RKO (cell line): ENCODE data around the gene S100A7.
"Not testable (repeated sequence)": the region's sequence is repeated elsewhere in the genome, so short reads cannot be mapped to it uniquely, and the experiment has no call there.

Source experiments
- DNase-seq: peaks from one replicate; pipeline ENCODE4 v3.0.0-alpha.2; 2016; ENCODE audit warnings: low spot score

Gene S100A7

DNA sequence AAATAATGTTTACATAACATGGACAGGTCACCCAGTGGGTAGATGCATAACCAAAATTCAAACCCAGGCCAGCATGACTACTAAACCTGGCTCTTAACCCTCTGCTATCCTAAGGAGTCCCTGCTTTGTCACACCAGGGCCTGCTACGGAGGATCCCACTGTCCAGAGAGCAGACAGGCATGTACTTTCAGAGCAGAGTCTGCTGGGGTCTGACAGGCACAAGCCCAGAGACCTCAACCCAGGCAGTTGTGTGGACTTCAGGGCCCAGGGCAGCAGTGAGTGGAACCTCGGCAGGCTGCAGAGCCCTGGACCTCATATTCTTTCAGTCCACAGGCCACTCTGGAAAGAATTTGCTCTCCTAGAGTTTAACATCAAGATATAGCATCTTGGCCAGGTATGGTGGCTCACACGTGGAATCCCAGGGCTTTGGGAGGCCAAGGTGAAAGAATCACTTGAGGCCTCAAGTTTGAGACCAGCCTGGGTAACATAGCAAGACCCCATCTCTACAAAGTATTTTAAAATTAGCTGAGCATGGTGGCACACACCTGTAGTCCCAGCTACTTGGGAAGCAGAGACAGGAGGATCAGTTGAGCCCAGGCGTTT is 16.1 kb upstream of the S100A7 start:
- no peak for DNase-seq

DNA sequence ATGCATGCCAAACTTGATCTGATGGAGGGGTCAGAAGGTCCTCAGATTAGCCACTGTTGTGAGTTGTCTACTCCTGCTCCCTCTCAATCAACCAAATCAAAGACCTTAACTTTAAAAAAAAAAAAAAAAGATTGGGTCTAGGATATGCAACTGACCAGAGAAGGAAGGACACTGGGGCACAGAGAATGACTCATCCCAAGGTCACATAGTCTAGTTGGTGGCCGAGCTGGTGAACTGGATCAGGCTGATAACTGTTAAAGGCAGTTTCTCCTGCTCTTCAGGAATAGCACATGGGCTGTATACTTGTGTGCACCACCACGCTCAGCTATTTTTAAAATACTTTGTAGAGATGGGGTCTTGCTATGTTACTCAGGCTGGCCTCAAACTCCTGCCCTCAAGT is 14.8 kb upstream of the S100A7 start:
- DNase-seq: no peak

DNA sequence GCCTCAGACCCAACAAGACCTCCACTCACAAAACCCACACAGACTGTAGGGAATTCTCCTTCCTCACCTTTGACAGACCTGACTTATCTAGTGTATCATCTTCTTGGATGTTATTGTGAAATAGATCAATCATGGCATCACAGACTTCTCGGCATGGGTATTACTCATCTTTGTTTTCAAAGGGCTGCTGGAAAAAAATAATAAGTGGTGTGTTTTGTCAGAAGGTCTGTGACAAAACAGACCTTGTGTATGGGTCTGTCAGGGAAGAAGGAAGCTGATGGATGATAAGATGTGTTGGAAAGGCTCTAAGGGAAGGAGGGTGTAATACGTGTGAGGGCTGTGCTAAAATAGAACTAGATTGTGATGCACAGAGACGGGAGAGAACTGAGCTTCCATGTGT is 13.9 kb upstream of the S100A7 start:
- no peak for DNase-seq

DNA sequence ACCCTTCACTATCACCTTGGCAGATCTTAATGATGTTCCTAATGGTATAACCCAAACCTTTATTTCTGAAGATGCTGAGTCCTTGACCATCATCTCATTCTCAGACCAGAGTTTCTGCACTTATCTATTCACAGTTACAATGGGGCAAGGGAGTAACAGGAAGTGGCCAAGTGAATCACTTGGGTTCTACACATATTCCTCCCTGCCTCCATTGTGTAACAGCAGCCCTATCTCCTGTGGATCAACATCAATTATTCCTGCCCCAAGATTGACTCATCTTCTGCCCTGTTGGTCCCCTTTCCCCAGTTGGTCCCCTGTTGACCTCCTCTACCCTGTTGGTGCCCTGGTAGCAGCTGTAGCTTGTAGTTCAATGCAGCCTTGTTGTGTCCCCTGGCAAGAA is 10.3 kb upstream of the S100A7 start:
- no peak for DNase-seq

DNA sequence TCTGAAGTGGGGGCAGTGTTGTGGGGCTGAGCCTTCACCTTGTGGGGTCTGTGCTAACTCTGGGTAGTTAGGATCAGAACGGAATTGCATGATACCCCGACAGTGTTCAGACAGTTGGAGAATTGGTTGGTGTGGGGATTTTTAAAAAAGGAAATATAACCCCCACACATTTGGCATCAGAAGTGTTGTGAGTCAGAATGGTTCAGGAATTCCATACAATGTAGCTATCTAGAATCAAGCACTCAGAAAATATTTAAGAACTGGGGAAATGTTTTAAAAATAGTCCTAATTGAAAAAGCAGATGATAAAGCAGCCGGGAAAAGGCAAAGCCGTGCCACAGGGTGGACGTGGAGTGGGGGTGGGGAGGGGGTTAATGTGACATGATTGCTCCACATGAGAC is 6.5 kb upstream of the S100A7 start:
- DNase-seq: no peak

DNA sequence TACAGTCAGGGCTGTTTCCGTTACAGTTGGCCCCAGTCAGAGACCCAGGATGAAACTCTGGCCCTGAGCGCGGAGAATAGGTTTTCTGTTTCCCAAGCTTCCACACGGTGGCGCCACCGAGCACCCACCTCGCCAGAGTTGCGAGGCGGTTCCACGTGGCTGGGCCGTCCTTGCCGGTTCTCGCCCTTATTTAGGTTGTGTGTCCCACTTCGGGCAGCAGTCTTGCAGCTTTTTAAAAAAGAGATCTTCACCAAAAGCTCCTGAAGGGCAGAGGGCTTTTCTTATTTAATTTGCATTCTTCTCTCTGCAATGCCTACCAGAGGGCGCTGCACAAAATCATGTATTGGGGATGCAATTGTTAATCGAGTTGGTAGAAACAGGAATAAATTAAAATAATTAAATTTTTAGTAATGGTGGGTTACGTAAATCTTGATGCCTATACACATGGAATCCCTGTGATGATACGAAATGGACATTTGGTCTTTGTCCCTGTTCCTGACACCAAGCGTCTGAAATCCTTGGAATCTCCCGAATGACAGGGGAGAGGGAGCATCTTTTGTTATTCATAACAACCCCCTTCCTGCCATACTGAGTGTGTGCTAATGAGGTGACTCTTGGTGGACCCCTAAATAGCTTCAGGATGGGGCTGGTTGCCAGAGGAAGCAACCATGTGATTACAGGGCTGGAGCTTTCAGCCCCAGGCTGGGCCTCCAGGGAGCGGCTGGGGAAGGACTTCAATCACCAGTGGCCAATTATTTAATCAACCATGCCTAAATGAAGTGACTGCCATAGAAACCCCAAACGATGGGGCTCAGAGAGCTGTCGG is 5.6 kb upstream of the S100A7 start:
- peak; percentile 51 for DNase-seq

DNA sequence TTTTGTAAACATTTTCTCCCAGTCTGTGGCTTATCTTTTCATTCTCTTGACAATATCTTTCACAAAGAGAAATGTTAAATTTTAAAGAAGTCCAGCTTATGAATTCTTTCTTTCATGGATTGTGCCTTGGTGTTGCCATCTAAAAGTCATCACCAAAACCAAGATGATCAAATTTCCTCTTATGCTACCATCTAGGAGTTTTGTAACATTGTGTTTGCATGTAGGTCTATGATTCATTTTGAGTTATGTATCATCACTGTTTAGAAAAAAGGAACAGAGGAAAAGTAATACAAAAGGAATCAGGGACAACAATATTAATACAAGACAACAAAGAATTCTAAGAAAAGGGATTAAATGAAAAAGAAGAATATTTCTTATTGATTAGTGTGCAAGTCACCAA is 2.3 kb upstream of the S100A7 start:
- not testable (repeated sequence) for DNase-seq

DNA sequence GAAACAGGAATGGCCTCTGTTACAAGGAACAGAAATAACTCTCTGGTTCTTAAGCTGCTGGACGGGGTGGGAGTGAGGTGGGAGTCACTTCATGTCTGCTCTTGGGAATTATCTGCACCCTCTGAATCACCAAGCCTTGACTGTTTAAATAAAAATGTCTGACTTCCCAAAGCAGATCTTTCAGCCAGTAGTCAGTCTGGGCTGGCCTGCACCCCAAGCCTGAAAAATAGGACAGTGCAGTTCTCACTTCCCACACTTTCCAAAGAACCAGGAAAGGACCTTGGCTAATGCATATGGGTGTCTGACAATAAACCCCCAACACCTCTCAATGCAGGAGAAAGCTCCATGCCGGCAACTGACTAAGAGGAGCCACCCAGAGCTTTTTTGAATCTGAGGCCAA is 796 bp downstream of the S100A7 start:
- DNase-seq: no peak

DNA sequence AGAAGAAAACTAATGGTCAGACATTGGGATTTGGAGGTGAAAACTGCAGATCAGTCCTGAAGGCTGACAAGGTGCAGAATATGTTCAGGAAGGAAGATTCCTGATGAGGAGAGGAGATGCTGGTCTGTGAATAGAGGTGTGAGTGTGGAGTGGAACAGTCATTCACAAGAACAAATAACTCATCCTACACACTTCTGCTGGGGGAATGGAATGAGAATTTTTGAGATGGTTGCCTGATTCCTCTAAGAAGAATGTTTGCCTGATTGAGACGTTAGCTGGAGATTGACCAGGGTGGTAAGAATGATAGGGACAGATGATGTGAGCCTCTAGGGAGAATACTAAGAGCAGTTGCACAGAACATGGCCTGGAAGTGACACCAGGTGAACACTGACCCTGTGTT is 4.1 kb downstream of the S100A7 start:
- DNase-seq: no peak

DNA sequence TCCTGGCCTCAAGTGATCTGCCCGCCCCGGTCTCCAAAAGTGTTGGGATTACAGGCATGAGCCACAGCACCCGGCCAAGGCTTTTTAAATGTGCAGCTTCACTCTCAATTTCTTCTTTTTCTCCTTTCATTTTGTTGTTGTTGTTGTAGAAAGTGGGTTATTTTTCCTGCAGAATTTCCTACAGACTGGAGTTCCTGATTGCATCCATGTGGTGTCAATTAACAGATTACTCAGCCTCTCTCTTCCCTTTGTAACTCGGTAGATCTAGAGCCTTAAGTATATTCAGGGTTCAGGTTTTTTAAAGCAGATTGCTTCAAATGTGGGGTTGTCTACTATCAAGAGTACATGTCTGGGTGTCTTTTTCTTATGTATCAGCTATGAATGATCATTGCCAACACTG is 11.6 kb downstream of the S100A7 start:
- not testable (repeated sequence) for DNase-seq

DNA sequence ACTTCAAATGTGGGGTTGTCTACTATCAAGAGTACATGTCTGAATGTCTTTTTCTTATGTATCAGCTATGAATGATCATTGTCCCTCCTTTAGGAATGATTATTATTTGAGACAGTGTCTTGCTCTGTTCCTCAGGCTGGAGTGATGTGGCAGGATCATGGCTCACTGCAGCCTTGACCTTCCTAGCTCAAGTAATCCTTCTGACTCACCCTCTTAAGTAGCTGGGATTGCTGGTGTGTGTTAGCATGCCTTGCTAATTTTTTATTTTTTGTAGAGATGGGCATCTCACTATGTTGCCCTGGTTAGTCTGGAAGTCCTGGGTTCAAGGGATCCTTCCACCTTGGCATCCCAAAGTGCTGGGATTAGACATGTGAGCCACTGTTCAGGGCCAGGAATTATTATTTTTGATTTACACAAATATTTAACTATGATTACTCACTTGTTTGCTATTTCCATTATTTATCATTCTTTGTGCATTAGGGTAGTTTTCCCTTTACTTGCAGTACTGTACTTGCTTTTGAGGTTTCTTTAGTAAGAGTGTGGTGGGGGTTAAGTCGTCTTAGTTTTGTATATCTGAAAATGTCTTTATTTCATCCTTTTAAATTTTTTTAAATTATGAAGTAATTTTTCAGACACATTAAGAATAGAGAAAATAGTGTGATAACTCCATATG is 12.8 kb downstream of the S100A7 start:
- peak; percentile 56 for DNase-seq

DNA sequence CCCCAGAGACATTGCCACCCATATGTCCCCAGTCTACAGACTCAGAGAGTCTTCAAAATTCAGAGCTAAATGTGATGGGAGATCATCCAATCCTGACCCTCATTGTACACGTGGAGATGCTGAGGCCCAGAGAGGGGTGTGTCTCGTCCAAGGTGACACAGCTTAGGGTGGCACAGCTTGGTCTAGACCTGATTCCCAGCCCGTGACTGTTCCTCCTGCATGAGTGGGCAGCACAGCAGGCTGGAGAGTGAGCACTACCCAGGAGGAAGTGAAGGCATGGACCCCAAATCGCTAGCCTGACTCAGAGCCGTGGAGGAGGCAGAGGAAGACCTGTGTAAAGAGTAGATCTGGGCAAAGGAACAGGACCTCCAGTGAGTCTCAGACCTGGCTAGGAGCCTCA is 16.4 kb downstream of the S100A7 start:
- DNase-seq: no peak

DNA sequence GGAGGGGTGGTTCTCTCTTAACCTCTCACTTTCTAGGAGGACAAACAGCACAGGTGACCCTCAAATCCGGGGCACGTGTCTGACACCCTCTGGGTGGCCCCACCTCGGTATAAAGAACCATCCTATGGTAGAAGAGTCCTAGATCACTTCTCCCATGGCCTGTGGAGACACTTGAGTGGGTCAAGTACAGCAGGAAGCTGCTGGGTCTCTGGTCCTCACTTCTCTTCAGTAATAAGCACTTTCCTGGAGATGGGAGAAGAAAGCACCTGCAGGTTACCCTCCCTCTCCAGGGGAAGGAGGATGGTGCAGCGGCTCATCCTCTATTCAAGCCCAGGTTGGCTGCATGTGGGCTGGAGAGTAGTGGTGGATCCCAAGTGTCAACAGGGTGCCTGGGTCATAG is 17.0 kb downstream of the S100A7 start:
- DNase-seq: no peak

DNA sequence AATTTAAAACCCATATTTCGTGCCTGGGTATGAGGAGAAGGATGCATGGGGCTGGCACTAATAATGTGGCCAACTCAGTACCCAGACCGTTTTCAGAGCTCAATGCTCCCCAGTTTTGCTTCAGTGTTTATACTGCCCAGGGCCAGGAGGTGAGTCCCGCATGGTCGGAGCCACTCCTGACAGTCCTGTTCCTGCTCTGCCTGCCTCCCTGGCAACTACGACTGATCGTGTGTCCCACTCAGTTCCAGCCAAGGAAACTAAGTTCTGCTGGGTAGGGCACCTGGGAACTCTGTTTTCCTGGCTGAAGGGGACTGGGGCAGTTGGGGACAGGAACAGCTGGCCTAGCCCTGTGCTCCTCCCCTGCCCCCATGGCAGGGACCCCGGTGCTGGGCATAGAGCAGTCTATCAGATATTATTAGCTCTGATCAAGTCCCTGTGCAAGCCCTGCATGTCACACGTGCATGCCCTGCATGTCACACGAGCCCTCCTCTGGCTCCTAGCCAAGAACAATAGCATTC is 19.2 kb downstream of the S100A7 start:
- DNase-seq: no peak

DNA sequence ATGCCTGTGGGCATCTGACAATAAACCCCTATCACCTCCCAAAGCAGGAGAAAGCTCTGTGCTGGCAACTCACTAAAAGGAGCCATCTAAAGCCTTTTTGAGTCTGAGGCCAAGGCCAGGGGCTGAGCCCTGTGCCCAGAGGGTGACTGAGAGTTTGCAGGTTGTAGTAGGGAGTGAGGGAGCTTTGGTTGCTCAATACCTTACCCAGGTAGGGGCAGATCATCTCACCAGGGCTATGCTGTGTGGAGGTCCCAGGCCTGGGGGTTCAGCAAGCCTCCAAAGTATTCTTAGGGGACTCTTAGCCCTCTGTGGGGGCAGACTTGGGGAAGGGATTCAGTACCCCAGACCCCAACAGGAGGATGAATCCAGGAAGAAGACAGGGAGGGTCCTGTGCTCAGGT is 21.2 kb downstream of the S100A7 start:
- no peak for DNase-seq

DNA sequence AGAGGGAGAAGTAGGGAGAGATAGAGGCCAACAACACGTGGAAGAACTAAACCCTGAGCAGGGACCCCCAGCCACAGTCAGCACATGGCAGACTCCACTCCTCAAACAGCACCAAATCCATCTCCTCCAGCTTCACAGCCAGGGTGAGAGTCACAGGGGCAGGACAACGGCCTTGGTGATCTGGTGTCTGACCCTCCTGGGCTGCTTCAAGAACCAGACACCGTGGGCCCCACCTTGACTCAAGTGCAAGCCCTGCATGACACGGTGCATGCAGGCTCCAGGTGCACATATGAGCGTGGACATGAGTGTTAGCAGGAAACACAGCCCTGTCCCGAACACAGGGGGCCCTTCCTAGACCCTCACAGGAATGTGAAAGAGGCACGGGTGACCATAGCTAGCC is 21.9 kb downstream of the S100A7 start:
- no peak for DNase-seq

DNA sequence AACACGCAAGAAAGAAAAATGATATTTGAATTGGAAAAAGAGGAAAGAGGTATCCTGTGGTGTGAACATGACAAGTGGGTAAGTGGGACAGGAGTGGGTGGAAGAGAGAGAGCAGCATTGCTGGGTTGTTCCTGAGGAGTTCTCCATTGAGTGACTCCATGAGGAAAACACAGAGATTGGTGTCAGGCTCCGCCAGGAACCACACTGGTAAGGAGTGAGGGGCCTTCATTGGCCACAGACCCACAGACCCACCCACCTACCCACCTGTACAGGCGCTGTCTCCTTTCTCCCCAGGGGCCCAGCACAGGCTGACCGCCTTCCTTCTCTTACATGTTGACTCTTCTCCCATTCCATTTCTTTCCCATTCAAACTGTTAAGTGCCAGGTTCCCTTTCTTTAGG is 23.2 kb downstream of the S100A7 start:
- no peak for DNase-seq

DNA sequence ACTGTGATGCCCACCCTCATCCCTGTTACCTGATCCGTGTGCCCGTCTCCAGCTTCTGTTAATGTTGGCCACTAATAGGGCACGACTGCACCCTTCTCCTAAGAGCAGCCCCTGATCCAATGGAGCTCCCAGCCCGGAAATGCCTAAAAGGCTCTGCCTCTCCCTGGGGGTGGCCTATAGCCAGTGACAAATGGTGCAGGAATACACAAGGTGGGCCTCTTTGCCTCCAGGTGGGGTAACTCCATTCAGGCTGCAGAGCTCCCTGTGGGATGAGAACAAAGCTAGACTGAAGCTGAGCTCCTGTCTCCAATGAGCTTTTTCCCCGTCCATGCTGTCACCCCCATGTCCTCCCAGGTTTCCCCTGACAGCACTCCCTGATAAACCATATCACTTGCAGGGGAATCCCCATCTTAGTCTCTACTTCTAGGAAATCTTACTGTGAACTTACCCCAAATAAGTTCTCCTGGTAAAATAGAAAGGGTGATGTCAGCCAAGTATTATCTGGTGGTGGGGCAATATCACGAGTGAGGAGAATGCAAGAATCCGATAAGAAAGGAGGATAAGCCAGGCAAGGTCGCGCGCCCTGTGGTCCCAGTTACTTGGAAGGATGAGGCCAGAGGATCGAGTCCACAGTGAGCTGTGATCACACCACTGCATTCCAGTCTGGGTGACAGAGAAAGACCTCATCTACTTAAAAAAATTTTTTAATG is 25.6 kb downstream of the S100A7 start:
- no peak for DNase-seq

DNA sequence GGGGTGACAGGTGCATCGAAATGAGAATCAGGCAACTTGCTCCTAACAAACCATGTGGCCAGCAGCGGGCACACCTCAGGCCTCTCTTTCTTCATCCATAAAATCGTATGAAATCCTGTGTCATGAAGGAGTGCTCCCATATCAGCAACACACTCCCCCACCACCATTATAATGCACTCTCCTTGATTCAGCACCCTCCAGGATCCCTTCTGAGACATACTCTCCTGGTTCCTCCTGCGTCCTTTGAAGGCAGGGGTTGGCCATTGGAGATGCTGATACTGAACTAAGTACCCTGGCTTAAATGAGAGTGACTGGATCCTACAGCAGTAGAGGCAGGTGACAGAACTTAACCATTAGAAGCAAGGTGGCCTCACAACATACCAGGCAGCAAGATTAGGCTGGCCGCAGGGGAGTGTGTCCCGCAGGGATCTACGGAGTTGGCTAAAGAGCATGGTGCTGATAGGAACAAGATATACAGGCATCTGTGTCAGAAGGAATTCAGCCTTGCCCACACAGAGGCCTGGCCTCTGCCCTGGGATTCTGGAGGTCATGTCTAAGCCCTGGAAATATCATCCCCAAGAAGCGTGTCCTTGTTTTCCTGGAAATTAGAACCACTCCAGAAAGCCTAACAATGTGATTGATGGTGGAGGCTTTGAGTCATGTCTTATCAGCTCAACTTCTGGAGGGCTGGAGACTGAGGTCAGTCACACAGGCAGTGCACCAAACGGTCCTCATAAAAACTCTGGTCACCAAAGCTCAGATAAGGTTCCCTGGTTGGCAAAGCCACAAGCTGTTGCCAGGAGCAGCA is 27.4 kb downstream of the S100A7 start:
- DNase-seq: no peak

DNA sequence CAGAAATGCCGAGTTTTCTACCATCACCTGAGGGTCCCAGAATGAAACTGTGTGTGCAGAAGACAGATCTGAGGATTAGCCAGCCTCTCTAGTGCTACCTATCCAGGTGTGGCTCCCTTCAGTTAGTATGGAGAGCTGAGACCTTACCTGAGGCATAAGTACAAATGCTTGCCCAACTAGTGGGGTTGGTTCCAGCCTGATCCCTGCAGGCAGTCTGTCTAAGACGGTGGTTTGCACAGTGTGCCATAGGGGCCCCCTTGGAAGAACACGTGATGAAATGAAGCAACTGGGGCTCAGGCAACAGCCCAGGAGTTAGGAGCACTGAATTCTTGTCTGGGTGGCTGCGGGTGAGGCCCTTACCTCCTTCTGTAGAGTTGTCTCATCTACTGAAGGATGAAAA is 28.5 kb downstream of the S100A7 start:
- no peak for DNase-seq

DNA sequence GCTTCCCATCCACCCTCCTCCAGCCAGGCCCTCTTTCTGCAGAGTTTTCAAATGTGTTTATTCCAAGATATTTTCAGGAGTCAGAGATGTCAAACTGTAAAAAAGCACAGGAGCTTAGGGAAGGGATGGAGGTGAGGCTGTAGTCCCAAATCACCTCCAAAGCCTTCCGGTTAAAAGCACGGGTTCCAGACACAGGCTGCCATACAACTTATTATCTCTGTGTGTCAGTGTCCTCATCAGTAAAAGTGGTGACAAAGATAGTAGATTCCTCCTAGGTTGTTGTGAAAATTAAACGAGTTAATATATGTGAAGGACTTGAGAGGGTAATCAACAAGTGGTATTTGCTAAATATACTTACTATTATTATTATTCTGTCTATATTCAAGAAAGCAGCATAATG is 29.0 kb downstream of the S100A7 start:
- DNase-seq: no peak

DNA sequence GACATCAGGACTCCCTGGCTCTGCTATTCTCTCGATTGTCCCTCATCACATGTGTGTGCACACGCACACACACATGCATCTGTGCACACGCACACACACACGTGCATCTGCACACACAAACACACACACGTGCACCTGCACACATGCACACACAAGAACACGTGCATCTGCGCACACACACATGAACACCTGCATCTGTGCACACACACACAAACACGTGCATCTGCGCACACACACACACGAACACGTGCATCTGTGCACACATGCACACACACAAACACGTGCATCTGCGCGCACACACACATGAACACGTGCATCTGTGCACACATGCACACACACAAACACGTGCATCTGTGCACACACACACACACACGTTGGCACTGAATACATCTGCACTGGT is 29.4 kb downstream of the S100A7 start:
- no peak for DNase-seq
